BLaER1 (cell line): ENCODE data around the gene KANK4.
"Not testable (repeated sequence)": the region's sequence is repeated elsewhere in the genome, so short reads cannot be mapped to it uniquely, and the experiment has no call there.

Experiments used
- H3K27ac ChIP-seq: shearing (Covaris generic); formaldehyde crosslinking; 2 replicates; pipeline ENCODE4 v1.8.1; 2022
- H3K27me3 ChIP-seq: shearing (Covaris generic); formaldehyde crosslinking; 2 replicates; pipeline ENCODE4 v1.8.1; 2022
- H3K36me3 ChIP-seq: shearing (Covaris generic); formaldehyde crosslinking; 2 replicates; pipeline ENCODE4 v1.8.1; 2022
- H3K4me1 ChIP-seq: shearing (Covaris generic); formaldehyde crosslinking; 2 replicates; pipeline ENCODE4 v1.8.1; 2022
- H3K4me2 ChIP-seq: shearing (Covaris generic); formaldehyde crosslinking; 2 replicates; pipeline ENCODE4 v1.8.1; 2022
- H3K4me3 ChIP-seq: shearing (Covaris generic); formaldehyde crosslinking; 2 replicates; pipeline ENCODE4 v1.8.1; 2022
- H3K9ac ChIP-seq: shearing (Covaris generic); formaldehyde crosslinking; 2 replicates; pipeline ENCODE4 v1.8.1; 2022
- H3K9me3 ChIP-seq: shearing (Covaris generic); formaldehyde crosslinking; 2 replicates; pipeline ENCODE4 v1.8.1; 2022
- H4K20me1 ChIP-seq: shearing (Covaris generic); formaldehyde crosslinking; 2 replicates; pipeline ENCODE4 v1.8.1; 2022
- Cebpa-rat ChIP-seq: shearing (Covaris generic); IDR thresholded peaks from 2 replicates; pipeline ENCODE4 v1.8.1; 2022

KANK4 gene

GRCh38 chr1:62263814-62264353, 55.4 kb downstream of the KANK4 start:
- no peaks in the 10 kb centered on the region for H3K9me3 ChIP-seq
- no peaks in the 10 kb centered on the region for H4K20me1 ChIP-seq
- TF ChIP-seq Cebpa-rat = no peak
- no peaks in the 10 kb centered on the region for H3K27me3 ChIP-seq
- no peak overlapping the region for H3K27ac ChIP-seq
- H3K36me3 ChIP-seq = no peaks in the 10 kb centered on the region
- H3K4me2 ChIP-seq = no peak overlapping the region
- H3K9ac ChIP-seq = no peak overlapping the region
- H3K4me1 ChIP-seq = no peaks in the 10 kb centered on the region
- no peak overlapping the region for H3K4me3 ChIP-seq

GRCh38 chr1:62263006-62263813, 56.0 kb downstream of the KANK4 start:
- TF ChIP-seq Cebpa-rat = no peak
- H3K27ac ChIP-seq = no peak overlapping the region
- H4K20me1 ChIP-seq = no peaks in the 10 kb centered on the region
- H3K27me3 ChIP-seq = no peaks in the 10 kb centered on the region
- no peak overlapping the region for H3K9ac ChIP-seq
- H3K4me2 ChIP-seq = no peak overlapping the region
- H3K36me3 ChIP-seq = no peaks in the 10 kb centered on the region
- H3K4me1 ChIP-seq = no peaks in the 10 kb centered on the region
- H3K4me3 ChIP-seq = no peak overlapping the region
- no peaks in the 10 kb centered on the region for H3K9me3 ChIP-seq

DNA sequence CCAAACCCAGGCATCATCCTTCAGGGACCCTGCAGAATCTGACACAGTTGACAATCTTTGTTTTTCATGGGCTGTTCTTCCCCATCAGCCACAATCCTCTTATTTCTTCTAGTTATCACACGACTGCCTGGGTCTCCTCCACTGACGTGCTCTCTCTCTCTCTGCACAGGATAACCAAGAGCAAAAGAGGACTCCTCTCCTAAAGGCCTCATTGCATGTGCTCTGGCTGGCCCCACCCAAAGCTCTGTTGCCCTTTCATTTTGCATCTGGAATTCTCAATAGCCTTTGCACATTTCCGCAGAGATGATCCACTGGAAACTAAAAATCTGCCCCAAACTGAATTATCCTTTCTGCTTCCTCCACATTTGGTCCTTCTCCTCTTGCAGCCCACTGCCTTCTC, 58.5 kb downstream of the KANK4 start:
- Histone ChIP-seq H3K36me3 (no peaks in the 10 kb centered on the region), H3K9me3 (no peaks in the 10 kb centered on the region), H3K4me1 (no peaks in the 10 kb centered on the region), H4K20me1 (no peaks in the 10 kb centered on the region), H3K9ac (no peak overlapping the region), H3K27me3 (no peaks in the 10 kb centered on the region), H3K4me3 (no peak overlapping the region), H3K27ac (no peak overlapping the region), H3K4me2 (no peak overlapping the region)
- TF ChIP-seq Cebpa-rat = no peak

- TF ChIP-seq Cebpa-rat = no peak
- no peak overlapping the region for H3K4me3 ChIP-seq
- no peaks in the 10 kb centered on the region for H3K9me3 ChIP-seq
- no peak overlapping the region for H3K4me2 ChIP-seq
- no peak overlapping the region for H3K27ac ChIP-seq
- H3K9ac ChIP-seq = no peak overlapping the region
- no peaks in the 10 kb centered on the region for H4K20me1 ChIP-seq
- H3K4me1 ChIP-seq = no peaks in the 10 kb centered on the region
- H3K36me3 ChIP-seq = no peaks in the 10 kb centered on the region
- H3K27me3 ChIP-seq = no peaks in the 10 kb centered on the region
Measured at GRCh38 chr1:62259551-62259950, 59.7 kb downstream of the KANK4 start.

DNA sequence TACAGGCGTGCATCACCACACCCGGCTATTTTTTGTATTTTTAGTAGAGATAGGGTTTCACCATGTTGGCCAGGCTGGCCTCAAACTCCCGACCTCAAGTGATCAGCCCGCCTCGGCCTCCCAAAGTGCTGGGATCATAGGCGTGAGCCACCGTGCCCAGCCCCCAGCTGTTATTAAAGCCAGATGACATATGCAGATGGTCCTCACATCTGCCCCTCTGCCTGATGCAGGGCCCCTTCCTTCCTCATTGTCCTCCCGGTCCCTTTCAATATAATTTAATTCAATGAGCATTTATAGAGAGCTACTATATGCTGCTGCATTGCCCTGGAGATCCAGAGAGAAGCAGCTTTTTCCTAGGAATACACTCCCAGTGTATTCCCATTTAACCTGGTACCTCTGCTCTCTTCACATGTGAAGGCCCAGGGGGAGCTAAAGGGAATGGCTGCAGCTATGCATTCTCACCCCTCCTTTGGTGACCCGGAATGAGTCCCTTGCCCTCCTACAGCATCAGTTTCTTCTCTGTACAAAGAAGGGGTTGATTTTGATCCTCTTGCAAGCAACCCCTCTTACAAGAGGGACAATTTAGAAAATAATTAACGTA, 69.0 kb downstream of the KANK4 start:
- Histone ChIP-seq H3K9me3 (no peaks in the 10 kb centered on the region), H3K36me3 (no peaks in the 10 kb centered on the region), H3K4me3 (no peak overlapping the region), H3K4me2 (no peak overlapping the region), H4K20me1 (no peaks in the 10 kb centered on the region), H3K4me1 (peaks cover 4% of the 10 kb centered on the region; the same call in 1 of the 2 replicates), H3K9ac (no peak overlapping the region), H3K27ac (no peak overlapping the region), H3K27me3 (no peaks in the 10 kb centered on the region)
- TF ChIP-seq Cebpa-rat = no peak

DNA sequence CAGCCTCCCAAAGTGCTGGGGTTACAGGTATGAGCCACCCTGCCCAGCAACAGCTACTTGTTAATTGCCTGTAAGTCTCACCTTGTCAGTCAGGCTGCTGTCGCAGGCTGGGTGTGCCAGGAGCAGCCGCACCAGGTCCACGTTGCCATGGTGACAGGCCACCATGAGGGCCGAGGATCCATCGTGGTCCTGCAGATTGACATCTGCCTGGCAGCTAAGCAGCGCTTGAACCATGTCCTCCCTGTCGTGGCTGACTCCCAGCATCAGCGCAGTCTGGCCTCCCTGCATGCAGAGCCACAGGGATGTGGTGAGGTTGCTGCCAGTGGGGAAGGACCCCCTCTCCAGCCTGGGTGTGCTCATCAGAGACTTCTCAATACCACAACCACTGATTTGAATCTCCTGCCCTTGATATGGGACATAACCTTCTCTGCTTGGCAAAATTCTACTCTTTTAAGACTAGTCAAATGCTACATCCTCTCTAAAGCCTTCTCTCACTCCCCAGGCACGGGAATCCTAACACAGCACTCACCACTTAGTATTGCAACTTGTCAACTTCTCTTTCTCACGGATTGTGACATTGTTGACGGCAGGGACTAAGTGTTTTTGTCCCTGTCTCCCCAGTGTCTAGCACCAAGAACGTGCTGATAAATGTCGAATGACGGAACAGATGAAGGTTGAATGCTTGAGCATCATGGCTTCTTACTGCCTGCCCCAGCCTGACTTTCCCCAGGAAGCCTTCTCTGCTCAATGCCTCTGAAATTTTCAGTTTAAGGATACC, 71.7 kb downstream of the KANK4 start:
- Histone ChIP-seq H3K9ac (no peak overlapping the region), H3K4me3 (no peak overlapping the region), H3K27me3 (no peaks in the 10 kb centered on the region), H4K20me1 (no peaks in the 10 kb centered on the region), H3K27ac (no peak overlapping the region), H3K4me1 (peaks cover 4% of the 10 kb centered on the region; the same call in 1 of the 2 replicates), H3K4me2 (no peak overlapping the region), H3K36me3 (no peaks in the 10 kb centered on the region), H3K9me3 (peaks cover 14% of the 10 kb centered on the region)
- TF ChIP-seq Cebpa-rat = no peak

DNA sequence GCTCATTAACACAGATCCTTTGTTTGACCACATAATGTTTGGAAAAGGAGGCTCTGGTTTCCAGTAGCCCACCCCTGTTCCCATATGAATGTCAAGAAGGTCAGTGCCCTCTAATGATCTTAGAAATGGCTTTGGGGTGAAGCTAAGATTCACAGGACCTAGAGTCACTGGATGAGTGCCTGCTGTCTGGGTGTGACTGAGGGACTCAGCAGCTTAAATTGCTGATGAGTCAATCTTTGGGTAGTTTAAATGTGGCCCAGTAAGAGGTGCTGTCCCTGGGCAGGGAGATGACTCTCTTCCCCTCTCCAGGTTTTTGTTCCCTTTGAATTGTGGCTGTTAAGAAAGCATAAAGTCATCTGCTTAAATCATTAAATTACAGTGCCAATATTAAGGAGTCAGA, 74.0 kb downstream of the KANK4 start:
- no peak for TF ChIP-seq Cebpa-rat
- H3K9me3 ChIP-seq = peaks cover 14% of the 10 kb centered on the region
- no peak overlapping the region for H3K4me2 ChIP-seq
- no peaks in the 10 kb centered on the region for H3K36me3 ChIP-seq
- H3K27ac ChIP-seq = no peak overlapping the region
- no peaks in the 10 kb centered on the region for H3K27me3 ChIP-seq
- H3K4me3 ChIP-seq = no peak overlapping the region
- H3K4me1 ChIP-seq = peaks cover 2% of the 10 kb centered on the region; the same call in 1 of the 2 replicates
- H4K20me1 ChIP-seq = no peaks in the 10 kb centered on the region
- no peak overlapping the region for H3K9ac ChIP-seq

DNA sequence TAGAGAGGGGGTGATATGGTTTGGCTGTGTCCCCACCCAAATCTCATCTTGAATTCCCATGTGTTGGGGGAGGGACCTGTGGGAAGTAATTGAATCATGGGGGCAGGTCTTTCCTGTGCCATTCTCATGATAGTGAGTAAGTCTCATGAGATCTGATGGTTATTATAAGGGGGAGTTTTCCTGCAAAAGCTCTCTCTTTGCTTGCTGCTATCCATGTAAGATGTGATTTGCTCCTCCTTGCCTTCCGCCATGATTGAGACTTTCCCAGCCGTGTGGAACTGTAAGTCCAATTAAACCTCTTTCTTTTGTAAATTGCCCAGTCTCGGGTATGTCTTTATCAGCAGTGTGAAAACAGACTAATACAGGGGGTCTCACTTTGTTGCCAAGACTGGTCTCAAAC, 74.9 kb downstream of the KANK4 start:
- H3K27me3 ChIP-seq, H3K36me3 ChIP-seq: not testable (repeated sequence)

GRCh38 chr1:62241371-62242131, 77.7 kb downstream of the KANK4 start:
- H3K4me3 ChIP-seq = no peak overlapping the region
- no peak overlapping the region for H3K9ac ChIP-seq
- no peak for TF ChIP-seq Cebpa-rat
- no peaks in the 10 kb centered on the region for H3K4me1 ChIP-seq
- no peaks in the 10 kb centered on the region for H3K36me3 ChIP-seq
- H3K9me3 ChIP-seq = peaks cover 14% of the 10 kb centered on the region
- no peak overlapping the region for H3K4me2 ChIP-seq
- H3K27me3 ChIP-seq = no peaks in the 10 kb centered on the region
- H3K27ac ChIP-seq = no peak overlapping the region
- no peaks in the 10 kb centered on the region for H4K20me1 ChIP-seq

More for the DNA sequence above, 74.9 kb downstream of the KANK4 start:
- H3K4me1 ChIP-seq, H3K27ac ChIP-seq, H3K9ac ChIP-seq, H3K4me2 ChIP-seq, H3K4me3 ChIP-seq, H4K20me1 ChIP-seq: not testable (repeated sequence)
- peaks cover 14% of the 10 kb centered on the region for H3K9me3 ChIP-seq
